ENCODE measurements around the gene PIP5K1C.
"Not testable (repeated sequence)": the region's sequence is repeated elsewhere in the genome, so short reads cannot be mapped to it uniquely, and the experiment has no call there.

The PIP5K1C gene

GRCh38 chr19:3628766-3629165 lies 71.5 kb downstream of the PIP5K1C start:
- not testable (repeated sequence) for DNase-seq (ENCODE audit: low read depth in 2 of 2)

DNA sequence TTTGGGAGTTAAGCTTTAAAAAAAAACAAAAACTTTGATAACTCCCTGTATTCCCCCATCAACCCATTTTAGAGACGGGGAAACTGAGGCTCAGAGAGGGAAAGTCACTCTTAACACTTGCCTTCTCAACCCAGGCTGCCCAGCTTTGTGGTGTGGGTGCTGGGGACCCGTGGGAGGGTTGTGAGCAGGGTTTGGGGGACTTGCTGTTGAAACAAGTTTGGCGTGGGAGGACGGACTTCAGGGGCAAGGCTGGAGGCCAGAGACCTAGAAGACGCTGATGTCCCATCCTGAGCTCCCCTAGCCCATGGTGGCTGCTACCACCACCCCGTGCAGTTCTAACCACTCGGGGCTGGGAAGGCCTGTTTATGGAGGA lies 72.9 kb downstream of the PIP5K1C start:
- DNase-seq (ENCODE audit: low read depth in 2 of 2) = no peak

- peak; percentile 97 to 98 for DNase-seq (ENCODE audit: low read depth in 2 of 2)
These were observed 73.6 kb downstream of the PIP5K1C start, which contains the start of gene CACTIN for GRCh38 chr19:3626473-3627350. TSS of gene CACTIN (minus strand) at chr19:3626790. CDS start at chr19:3626762, 28 bp downstream.

DNA sequence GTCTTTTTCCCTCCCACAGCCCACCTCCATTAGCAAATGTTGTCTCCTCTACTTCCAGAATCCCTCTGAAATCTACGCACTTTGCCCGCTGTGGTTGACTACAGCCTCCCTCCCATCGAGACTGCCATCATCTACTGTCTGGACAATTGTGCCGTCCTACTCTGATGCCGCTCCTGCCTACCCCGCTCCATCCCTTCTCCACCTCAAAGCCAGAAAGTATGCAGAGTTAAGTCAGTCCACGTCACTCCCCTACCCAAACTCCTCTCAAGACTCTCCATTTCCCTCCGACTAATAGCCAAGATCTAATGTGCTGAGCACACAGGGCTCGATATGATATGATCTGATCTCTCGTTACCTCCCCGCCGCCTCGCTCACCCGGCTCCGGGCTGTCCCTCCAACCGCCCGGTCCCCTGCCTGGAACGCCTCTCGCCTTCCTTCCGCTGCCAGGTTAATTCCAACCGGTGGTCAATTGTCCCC lies 74.2 kb downstream of the PIP5K1C start:
- no peak for DNase-seq (ENCODE audit: low read depth in 2 of 2)

GRCh38 chr19:3623716-3624115 lies 76.6 kb downstream of the PIP5K1C start:
- no peak for DNase-seq (ENCODE audit: low read depth in 2 of 2)

- no peak for DNase-seq (ENCODE audit: low read depth in 2 of 2)
These were observed 78.0 kb downstream of the PIP5K1C start for GRCh38 chr19:3622224-3622623.

DNA sequence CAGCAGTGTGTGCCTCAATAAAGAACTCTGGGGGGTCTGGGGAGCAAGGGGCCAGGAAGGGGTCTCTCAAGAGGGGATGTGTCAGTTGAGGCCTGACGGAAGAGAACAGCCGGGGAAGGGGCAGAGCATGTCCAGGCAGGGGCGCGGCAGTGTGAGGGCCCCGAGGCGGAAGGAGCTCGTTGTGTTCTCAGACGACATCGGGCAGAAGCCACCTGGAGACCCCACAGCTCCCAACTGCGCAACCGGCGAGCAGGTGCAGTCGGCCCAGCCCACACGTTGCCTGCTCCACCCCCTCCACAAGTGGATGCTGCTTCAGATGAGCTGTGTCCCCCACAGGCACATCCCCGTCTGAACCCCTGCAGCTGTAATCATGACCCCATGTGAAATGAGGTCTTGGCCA lies 78.6 kb downstream of the PIP5K1C start:
- DNase-seq (ENCODE audit: low read depth in 2 of 2) = no peak

DNA sequence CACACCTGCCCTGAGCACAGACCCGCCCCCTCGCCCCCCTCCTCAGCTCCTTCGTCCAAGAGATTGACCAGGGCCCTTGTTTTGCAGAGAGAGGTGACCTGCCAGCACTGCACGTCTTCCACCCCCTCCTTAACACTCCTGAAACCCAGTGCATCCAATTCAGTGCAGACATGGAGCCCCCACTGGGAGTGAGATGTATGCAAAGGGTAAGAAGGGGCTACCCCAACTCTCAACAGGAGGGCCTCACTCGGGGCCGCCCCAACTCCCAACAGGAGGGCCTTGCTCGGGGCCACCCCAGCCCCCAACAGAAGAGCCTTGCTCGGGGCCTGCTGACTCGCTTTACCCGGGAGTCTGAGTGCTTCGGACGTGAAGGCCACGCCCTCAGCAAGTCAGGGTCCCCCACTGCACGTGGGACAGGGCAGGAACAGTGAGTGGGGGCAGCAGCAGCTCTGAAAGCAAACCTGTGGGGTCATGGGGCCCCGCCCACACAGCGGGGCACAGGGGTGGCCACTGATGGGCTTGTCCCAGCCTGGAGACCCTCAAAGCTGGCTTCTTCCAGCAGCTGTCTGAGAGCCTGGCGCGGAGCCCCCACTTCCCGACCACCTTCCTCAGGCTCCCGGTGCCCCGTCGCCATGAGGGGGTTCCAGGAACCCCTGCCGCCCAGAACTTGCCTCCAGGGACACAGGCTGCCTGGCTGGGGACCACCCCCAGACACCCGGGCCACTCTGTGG lies 79.3 kb downstream of the PIP5K1C start:
- no peak for DNase-seq (ENCODE audit: low read depth in 2 of 2)

DNA sequence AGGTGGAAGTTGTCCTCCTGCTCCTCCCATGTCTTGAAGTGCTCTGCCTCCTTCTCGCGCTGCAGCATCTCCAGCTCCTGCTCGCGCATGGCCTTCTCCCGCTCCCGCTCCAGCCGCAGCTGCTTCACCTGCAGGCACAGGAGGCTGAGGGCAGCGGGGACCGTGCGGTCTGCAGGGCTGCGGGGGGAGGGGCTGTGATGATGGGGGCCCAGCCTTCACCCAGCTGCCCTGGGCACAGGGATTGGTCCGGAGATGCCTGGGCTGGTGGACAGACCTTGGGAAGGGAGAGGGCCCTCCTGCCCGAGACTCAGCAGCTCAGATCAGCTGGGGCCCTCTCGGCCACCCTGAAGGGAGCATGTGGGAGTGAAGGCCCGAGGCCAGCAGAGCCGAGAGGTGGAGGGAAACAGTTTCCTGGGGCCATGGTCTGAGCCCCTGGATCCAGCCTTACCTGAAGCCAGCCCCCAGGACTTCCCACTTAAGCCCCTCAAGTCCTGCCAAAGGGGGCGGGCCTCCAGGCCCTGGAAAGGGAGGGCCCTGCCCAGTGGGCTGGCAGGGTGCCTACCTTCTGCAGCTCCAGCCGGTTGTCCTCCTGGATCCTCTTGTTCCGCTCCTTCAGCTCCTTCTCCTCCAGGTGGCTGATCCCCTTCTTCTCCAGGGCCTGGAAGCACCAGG lies 80.0 kb downstream of the PIP5K1C start:
- no peak for DNase-seq (ENCODE audit: low read depth in 2 of 2)

GRCh38 chr19:3619631-3620012 lies 80.6 kb downstream of the PIP5K1C start:
- no peak for DNase-seq (ENCODE audit: low read depth in 2 of 2)

DNA sequence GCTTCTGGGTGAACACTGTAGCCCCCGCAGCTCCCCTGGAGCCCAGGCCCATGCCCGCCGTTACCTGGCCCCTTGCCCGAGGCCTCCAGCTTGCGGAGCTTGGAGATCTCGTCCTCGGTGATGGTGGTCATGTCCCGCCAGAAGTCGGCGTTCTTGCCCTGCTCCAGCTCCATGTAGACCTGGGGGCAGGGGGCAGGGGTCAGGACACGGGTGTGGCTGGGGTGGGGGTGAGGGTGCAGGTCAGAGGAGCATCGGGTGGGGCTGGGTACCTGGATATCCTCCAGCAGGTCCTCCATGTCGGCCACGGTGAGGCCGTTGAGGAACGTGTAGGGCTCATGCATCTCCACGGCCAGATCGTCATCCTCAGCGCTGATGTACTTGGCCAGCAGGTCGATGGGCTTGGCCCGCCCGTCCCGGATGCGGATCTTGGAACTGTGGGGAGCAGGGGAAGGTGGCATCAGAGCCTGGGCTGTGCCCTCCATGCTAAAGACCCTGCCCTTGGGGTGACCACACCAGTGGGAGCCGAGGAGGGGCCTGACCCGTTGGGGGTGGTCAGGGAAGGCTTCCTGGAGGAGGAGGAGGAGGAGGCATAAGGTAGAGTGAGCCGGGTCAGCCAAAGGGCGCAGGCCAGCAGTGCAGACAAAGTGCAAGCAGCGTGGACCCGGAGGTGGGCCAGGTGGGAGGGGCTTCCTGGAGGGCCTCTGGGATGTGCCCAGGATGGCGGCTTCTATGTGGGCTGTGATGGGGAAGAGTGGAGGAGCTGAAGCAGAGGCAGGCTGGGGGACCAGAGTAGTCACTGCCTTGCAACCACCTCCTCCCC lies 81.2 kb downstream of the PIP5K1C start:
- DNase-seq (ENCODE audit: low read depth in 2 of 2) = no peak

DNA sequence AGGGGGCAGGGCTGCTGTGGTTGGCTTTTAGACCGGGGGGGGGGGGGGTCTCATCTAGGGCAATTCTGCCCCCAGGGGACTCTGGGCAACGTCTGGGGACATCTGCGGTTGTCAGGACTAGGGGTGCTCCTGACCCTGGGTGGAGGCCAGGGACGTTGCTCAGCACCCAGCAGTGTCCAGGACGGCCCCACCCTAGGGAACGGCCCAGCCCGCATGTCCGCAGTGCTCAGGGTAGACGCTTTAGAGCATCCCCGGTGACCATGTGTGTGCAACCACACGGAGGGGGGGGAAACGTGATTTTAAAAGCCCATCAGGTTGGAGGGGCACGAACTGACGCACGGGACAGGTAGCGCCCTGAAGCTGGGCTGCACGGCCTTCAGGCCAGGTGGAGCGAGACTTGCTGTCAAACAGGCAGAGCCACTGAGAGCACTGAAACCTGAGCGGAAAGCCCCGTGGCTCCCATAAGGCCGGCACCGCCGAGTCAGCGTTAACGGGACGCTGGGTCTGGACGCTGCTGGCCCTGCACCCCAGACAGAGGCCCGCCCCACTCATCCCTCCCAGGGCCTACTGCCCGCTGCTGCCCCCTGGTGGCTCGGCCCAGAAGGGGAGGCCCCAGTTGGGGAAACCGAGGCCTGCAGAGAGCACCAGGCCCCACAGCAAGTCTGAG lies 82.0 kb downstream of the PIP5K1C start:
- peak in 1 of 2 donors; percentile 39 for DNase-seq (ENCODE audit: low read depth in 2 of 2)

- no peak for DNase-seq (ENCODE audit: low read depth in 2 of 2)
These were observed 82.8 kb downstream of the PIP5K1C start for GRCh38 chr19:3617463-3617862.

DNA sequence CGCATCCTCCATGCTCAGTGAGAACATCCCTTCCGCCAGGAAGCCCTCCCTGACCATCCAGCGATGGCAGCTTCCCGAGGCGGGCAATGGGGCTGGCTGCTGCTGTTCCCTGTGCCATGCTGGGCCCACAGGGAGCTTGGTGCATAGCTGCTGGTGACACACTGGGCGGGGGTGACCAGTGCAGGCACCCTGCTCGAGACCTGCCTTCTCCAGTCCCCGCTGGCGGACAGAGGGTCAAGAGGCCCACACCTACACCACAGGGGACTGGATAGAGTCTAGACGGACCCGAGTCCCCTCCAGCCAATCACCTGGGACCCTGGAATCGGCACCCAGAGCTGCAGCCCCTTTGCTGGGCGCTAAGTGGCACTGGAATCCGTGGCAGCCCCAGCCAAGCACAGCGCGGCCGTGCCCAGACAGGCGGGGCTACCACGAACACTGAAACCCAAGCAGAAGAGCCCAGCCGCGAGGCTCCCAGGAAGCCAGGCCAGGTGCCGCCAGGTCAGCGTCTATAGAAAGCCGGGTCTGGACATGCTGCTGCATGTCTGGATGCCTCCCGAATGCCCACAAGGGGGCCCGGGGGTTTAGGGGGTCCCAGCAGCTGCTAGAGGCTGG lies 84.6 kb downstream of the PIP5K1C start:
- DNase-seq (ENCODE audit: low read depth in 2 of 2) = no peak

GRCh38 chr19:3614858-3615505 lies 85.3 kb downstream of the PIP5K1C start:
- no peak for DNase-seq (ENCODE audit: low read depth in 2 of 2)

GRCh38 chr19:3613818-3614661 lies 86.2 kb downstream of the PIP5K1C start:
- no peak for DNase-seq (ENCODE audit: low read depth in 2 of 2)

- no peak for DNase-seq (ENCODE audit: low read depth in 2 of 2)
These were observed 87.1 kb downstream of the PIP5K1C start for GRCh38 chr19:3612901-3613741.

DNA sequence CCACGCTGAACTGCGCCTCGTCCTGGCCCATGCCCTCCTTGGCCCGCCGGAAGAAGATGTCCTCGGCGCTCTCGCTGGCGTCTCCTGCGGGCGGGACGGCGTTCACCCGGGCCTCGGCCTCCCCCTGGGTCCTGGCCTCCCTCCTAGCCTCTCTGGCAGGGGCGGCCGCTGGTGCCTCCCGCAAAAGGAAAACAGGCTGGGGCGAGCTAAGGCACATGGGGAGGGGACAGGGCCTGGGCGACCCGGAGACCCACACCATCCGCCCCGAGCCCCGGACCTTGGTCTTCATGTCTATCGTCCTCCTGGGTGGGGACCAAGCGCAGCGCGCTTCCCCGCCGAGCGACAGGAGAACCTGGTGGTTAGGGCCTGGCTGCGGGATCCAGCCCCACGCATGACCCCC lies 87.9 kb downstream of the PIP5K1C start:
- no peak for DNase-seq (ENCODE audit: low read depth in 2 of 2)
